HEK293 (cell line): ENCODE data around the gene MALSU1.

Experiments
- CTCF ChIA-PET: fragments of 350-600 bp; formaldehyde crosslinking; extraction: SDS; loops from one replicate; lab custom pipeline; 2021; ENCODE audit warnings: antibody characterized with exemption; lab: Yijun Ruan, JAX
- POLR2A ChIA-PET: fragments of 300-600 bp; formaldehyde crosslinking; extraction: SDS; loops from one replicate; lab custom pipeline; 2020; ENCODE audit warnings: antibody characterized with exemption, inconsistent platforms; lab: Yijun Ruan, JAX
- H3K27ac ChIP-seq: fragments of 200-500 bp; sonication (Bioruptor generic); 2 replicates; pipeline ENCODE4 v1.5.1; 2014; ENCODE audit warnings: low read depth, low read length, control low read depth, inconsistent platforms; ENCODE audit errors: extremely low read depth
- H3K36me3 ChIP-seq, 2 experiments: fragments of 200-500 bp in 1 of 2; sonication (Bioruptor generic) in 1 of 2; 1 replicate in 1 of 2; 2 replicates in 1 of 2; pipeline ENCODE4 v1.5.1; 2014 to 2017; ENCODE audit warnings: inconsistent platforms in 2 of 2, low read length in 2 of 2; ENCODE audit not compliant: control insufficient read depth in 2 of 2, insufficient read depth in 1 of 2
- H3K4me1 ChIP-seq: fragments of 200-500 bp; sonication (Bioruptor generic); 2 replicates; pipeline ENCODE4 v1.5.1; 2014; ENCODE audit warnings: mild to moderate bottlenecking, low read length, inconsistent platforms; ENCODE audit not compliant: control insufficient read depth, insufficient read depth
- H3K4me3 ChIP-seq: 2 replicates; pipeline ENCODE4 v1.5.1; 2011; ENCODE audit warnings: low read depth, mild to moderate bottlenecking, control low read depth, low read length, moderate library complexity
- H3K9me3 ChIP-seq: fragments of 200-500 bp; sonication (Bioruptor generic); 2 replicates; pipeline ENCODE4 v1.5.1; 2014; ENCODE audit warnings: low read depth, low read length, inconsistent platforms; ENCODE audit not compliant: control insufficient read depth, insufficient read depth
- KLF8 ChIP-seq: fragments of 450-650 bp; formaldehyde crosslinking; IDR thresholded peaks from 2 replicates; pipeline ENCODE4 v1.5.1; 2016; ENCODE audit warnings: missing biosample characterization, missing genetic modification characterization
- ZNF10 ChIP-seq: fragments of 450-650 bp; formaldehyde crosslinking; IDR thresholded peaks from 2 replicates; pipeline ENCODE4 v1.5.1; 2017; ENCODE audit warnings: missing biosample characterization, missing genetic modification characterization
- ZNF24 ChIP-seq: fragments of 450-650 bp; formaldehyde crosslinking; IDR thresholded peaks from 2 replicates; pipeline ENCODE4 v1.5.1; 2016; ENCODE audit warnings: missing biosample characterization, missing genetic modification characterization
- ZNF274 ChIP-seq, 2 experiments: fragments of 200-500 bp in 1 of 2; fragments of 450-650 bp in 1 of 2; sonication (Bioruptor generic) in 1 of 2; formaldehyde crosslinking in 1 of 2; IDR thresholded peaks; 2 replicates each; pipeline versions ENCODE4 v1.5.1 to v1.6.1; 2014 to 2016; ENCODE audit warnings: borderline replicate concordance in 1 of 2, inconsistent platforms in 1 of 2, low read length in 1 of 2, missing biosample characterization in 1 of 2, missing genetic modification characterization in 1 of 2
- ZNF394 ChIP-seq: fragments of 450-650 bp; formaldehyde crosslinking; IDR thresholded peaks from 2 replicates; pipeline ENCODE4 v1.5.1; 2016; ENCODE audit warnings: missing biosample characterization, missing genetic modification characterization, mild to moderate bottlenecking, moderate library complexity, borderline replicate concordance
- ZNF560 ChIP-seq: fragments of 450-650 bp; formaldehyde crosslinking; IDR thresholded peaks from 2 replicates; pipeline ENCODE4 v1.5.1; 2017; ENCODE audit warnings: missing biosample characterization, missing genetic modification characterization, borderline replicate concordance
- ZNF561 ChIP-seq: fragments of 450-650 bp; IDR thresholded peaks from 2 replicates; pipeline ENCODE4 v1.5.1; 2018; ENCODE audit warnings: missing biosample characterization, missing genetic modification characterization, borderline replicate concordance
- ZNF610 ChIP-seq: fragments of 450-650 bp; formaldehyde crosslinking; IDR thresholded peaks from 2 replicates; pipeline ENCODE4 v1.5.1; 2016; ENCODE audit warnings: missing biosample characterization, missing genetic modification characterization, borderline replicate concordance
- ZNF747 ChIP-seq: fragments of 450-650 bp; formaldehyde crosslinking; IDR thresholded peaks from 2 replicates; pipeline ENCODE4 v1.5.1; 2016; ENCODE audit warnings: missing biosample characterization, missing genetic modification characterization
- TF ChIP-seq, protein P1 (sequence below): fragments of 450-650 bp; formaldehyde crosslinking; conservative IDR thresholded peaks from 2 replicates; pipeline ENCODE4 v1.5.1; 2016; ENCODE audit warnings: low read depth, missing biosample characterization, missing genetic modification characterization
- TF ChIP-seq, protein P2 (sequence below): fragments of 450-650 bp; formaldehyde crosslinking; IDR thresholded peaks from 2 replicates; pipeline ENCODE4 v1.5.1; 2016; ENCODE audit warnings: missing biosample characterization, missing genetic modification characterization
- TF ChIP-seq, protein P3 (sequence below): fragments of 450-650 bp; IDR thresholded peaks from 2 replicates; pipeline ENCODE4 v1.5.1; 2018; ENCODE audit warnings: missing biosample characterization, mild to moderate bottlenecking, missing genetic modification characterization

The MALSU1 gene

DNA sequence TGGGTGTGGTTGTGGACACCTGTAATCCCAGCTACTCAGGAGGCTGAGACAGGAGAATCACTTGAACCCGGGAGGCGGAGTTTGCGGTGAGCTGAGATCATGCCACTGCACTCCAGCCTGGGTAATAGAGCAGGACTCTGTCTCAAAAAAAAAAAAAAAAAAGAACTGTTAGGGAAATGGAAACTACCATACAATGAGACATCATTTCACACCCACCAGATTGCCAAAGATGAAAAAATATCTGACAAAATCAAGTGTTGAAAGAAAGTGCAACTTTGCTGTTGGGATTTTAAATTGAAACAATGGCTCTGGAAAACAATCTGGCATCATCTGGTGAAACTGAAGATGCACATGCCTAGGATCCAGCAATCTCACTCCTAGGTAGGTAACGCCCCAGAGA lies 16.1 kb upstream of the MALSU1 start (continued):
- TF ChIP-seq, protein P1, sequence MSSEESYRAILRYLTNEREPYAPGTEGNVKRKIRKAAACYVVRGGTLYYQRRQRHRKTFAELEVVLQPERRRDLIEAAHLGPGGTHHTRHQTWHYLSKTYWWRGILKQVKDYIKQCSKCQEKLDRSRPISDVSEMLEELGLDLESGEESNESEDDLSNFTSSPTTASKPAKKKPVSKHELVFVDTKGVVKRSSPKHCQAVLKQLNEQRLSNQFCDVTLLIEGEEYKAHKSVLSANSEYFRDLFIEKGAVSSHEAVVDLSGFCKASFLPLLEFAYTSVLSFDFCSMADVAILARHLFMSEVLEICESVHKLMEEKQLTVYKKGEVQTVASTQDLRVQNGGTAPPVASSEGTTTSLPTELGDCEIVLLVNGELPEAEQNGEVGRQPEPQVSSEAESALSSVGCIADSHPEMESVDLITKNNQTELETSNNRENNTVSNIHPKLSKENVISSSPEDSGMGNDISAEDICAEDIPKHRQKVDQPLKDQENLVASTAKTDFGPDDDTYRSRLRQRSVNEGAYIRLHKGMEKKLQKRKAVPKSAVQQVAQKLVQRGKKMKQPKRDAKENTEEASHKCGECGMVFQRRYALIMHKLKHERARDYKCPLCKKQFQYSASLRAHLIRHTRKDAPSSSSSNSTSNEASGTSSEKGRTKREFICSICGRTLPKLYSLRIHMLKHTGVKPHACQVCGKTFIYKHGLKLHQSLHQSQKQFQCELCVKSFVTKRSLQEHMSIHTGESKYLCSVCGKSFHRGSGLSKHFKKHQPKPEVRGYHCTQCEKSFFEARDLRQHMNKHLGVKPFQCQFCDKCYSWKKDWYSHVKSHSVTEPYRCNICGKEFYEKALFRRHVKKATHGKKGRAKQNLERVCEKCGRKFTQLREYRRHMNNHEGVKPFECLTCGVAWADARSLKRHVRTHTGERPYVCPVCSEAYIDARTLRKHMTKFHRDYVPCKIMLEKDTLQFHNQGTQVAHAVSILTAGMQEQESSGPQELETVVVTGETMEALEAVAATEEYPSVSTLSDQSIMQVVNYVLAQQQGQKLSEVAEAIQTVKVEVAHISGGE (tag by site-specific recombination) = no peak
- TF ChIP-seq ZNF274 (IDR thresholded peaks at IDR 0.05; ENCODE audit: low read length) = no peak
- TF ChIP-seq ZNF274 (tag by site-specific recombination; IDR thresholded peaks at IDR 0.05; ENCODE audit: borderline replicate concordance) = no peak
- no peak for TF ChIP-seq ZNF10 (tag by site-specific recombination)
- no peak for TF ChIP-seq ZNF747 (tag by site-specific recombination)
- no peak for TF ChIP-seq ZNF24 (tag by site-specific recombination)
- TF ChIP-seq KLF8 (tag by site-specific recombination) = no peak
- TF ChIP-seq, protein P2, sequence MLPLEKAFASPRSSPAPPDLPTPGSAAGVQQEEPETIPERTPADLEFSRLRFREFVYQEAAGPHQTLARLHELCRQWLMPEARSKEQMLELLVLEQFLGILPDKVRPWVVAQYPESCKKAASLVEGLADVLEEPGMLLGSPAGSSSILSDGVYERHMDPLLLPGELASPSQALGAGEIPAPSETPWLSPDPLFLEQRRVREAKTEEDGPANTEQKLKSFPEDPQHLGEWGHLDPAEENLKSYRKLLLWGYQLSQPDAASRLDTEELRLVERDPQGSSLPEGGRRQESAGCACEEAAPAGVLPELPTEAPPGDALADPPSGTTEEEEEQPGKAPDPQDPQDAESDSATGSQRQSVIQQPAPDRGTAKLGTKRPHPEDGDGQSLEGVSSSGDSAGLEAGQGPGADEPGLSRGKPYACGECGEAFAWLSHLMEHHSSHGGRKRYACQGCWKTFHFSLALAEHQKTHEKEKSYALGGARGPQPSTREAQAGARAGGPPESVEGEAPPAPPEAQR (tag by site-specific recombination) = no peak
- TF ChIP-seq, protein P3, sequence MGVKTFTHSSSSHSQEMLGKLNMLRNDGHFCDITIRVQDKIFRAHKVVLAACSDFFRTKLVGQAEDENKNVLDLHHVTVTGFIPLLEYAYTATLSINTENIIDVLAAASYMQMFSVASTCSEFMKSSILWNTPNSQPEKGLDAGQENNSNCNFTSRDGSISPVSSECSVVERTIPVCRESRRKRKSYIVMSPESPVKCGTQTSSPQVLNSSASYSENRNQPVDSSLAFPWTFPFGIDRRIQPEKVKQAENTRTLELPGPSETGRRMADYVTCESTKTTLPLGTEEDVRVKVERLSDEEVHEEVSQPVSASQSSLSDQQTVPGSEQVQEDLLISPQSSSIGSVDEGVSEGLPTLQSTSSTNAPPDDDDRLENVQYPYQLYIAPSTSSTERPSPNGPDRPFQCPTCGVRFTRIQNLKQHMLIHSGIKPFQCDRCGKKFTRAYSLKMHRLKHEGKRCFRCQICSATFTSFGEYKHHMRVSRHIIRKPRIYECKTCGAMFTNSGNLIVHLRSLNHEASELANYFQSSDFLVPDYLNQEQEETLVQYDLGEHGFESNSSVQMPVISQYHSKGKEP (tag by site-specific recombination) = no peak

DNA sequence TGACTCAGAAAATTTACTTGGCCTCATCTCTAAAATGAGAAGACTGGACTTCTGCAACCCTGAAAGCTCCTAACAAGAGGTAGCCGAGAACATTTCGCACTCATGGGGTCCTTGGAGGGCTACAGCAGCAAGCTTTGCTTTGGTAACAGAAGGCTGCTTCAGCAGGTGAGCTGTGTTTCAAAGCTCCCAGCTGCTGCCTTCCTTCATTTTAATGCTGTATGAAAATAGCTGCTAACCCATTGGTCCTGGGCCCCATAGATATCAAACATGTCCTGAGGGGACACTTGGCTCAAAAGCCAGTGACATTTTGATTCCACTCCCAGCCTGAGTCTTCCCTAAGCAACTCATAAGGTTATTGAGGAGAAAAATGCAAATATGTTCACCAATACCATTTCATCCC lies 14.3 kb upstream of the MALSU1 start:
- no peaks in the 10 kb centered on the region for H3K4me1 ChIP-seq
- ChIA-PET POLR2A (interaction anchor here (1.3 kb wide), 1 partner anchor 14 kb away, joined by 6 read pairs; the partner anchor contains the start of gene MALSU1), CTCF (interaction anchor here (0.6 to 2.1 kb wide), 5 partner anchors 9 to 382 kb away, joined by 3 to 12 read pairs (median 3); no protein-coding TSS in a partner anchor)
- H3K9me3 ChIP-seq = no peaks in the 10 kb centered on the region
- TF ChIP-seq ZNF610 (tag by site-specific recombination) = no peak
- TF ChIP-seq ZNF560 = no peak
- no peak for TF ChIP-seq ZNF561 (tag by site-specific recombination)
- no peak overlapping the region for H3K4me3 ChIP-seq
- no peaks in the 10 kb centered on the region for H3K36me3 ChIP-seq
- H3K27ac ChIP-seq = no peak overlapping the region

DNA sequence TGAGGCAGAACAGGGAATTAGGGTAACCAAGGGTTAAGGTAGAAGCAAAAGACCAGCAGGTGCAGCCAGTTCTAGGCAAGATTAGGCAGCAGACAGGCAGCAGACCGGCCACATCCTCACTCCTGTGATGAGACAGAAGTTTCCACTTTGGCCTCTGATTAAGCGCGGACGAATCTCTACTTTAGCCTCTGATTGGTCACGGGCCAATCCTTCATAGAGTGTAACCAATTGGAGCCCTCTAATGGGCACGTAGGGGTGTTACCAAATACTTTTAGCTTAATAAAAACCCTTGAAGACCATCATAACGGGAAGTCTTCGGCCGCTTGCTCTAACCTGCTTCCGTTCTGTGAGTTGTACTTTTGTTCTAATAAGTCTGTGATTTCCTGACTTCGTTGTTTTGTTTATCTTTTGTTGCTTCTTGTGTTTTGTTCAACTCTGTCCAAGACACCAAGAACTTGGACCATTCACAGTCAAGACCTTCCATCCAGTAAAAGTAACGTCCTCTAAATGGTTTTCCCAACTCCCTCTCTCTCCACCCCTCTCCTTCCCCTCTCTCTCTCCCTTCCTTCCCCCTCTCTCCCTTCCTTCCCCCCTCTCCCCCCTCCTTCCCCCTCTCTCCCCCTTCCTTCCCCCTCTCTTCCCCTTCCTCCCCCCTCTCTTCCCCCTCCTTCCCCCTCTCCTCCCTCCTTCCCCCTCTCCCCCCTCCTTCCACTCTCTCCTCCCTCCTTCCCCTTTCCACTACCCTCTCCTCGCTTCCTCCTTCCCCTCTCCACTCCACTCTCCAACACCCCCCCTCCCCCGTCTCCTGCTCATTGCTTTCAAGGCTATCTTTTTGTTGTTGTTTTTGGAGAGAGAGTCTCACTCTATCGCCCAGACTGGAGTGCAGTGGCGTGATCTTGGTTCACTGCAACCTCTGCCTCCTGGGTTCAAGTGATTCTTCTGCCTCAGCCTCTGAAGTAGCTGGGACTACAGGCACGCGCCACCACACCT lies 13.2 kb upstream of the MALSU1 start:
- no peaks in the 10 kb centered on the region for H3K36me3 ChIP-seq
- POLR2A ChIA-PET = no interaction called here
- no peak overlapping the region for H3K27ac ChIP-seq
- H3K4me3 ChIP-seq = no peak overlapping the region
- no peaks in the 10 kb centered on the region for H3K9me3 ChIP-seq
- CTCF ChIA-PET = interaction anchor here (0.7 to 1.0 kb wide), 3 partner anchors 9 to 63 kb away, joined by 3 to 4 read pairs (median 4); no protein-coding TSS in a partner anchor
- no peak for TF ChIP-seq ZNF394
- H3K4me1 ChIP-seq = no peaks in the 10 kb centered on the region
